Thyroid gland (tissue), 4 donors: ENCODE measurements around the gene PPP1R12B.

Source experiments
- CTCF ChIP-seq, 6 experiments: fragments of 200-600 bp in 3 of 6; fragments of 450-650 bp in 3 of 6; sonication (generic) in 3 of 6; IDR thresholded peaks; one replicate each; pipeline ENCODE4 v1.5.1; 2016 to 2019; ENCODE audit warnings: antibody characterized with exemption in 6 of 6, mild to moderate bottlenecking in 2 of 6, inconsistent platforms in 1 of 6, moderate library complexity in 1 of 6
- POLR2A ChIP-seq, 2 donors: fragments of 450-650 bp; IDR thresholded peaks; one replicate each; pipeline ENCODE4 v1.6.1; 2017; ENCODE audit warnings: antibody characterized with exemption in 2 of 2, mild to moderate bottlenecking in 2 of 2, moderate library complexity in 1 of 2

- TF ChIP-seq CTCF (IDR thresholded peaks at IDR 0.05), result no peak
- peak in 1 of 2 donors; percentile 20 for TF ChIP-seq POLR2A (IDR thresholded peaks at IDR 0.05)
These were observed 217.5 kb downstream of the PPP1R12B start for GRCh38 chr1:202565890-202566602.
